ENCODE data around the gene SPHK2.

SPHK2 gene

GRCh38 chr19:48624067-48624594 lies 4.8 kb downstream of the SPHK2 start:
- Histone ChIP-seq H3K36me3 (ENCODE audit: low read depth) (peaks cover 4% of the 10 kb centered on the region; the same call in 1 of the 2 replicates), H3K27ac (ENCODE audit: poor library complexity, severe bottlenecking) (peak overlapping the region; percentile 27), H3K4me1 (ENCODE audit: insufficient read depth, poor library complexity, severe bottlenecking) (peaks cover 7% of the 10 kb centered on the region), H3K27me3 (ENCODE audit: insufficient read depth, poor library complexity, severe bottlenecking) (no peaks in the 10 kb centered on the region), H3K4me3 (ENCODE audit: severe bottlenecking) (peak overlapping the region; percentile 6), H3K9me3 (ENCODE audit: severe bottlenecking) (no peaks in the 10 kb centered on the region)
- no peak for TF ChIP-seq CTCF (IDR thresholded peaks at IDR 0.05; ENCODE audit: poor library complexity, severe bottlenecking)
- peak; percentile 83 for ATAC-seq (ENCODE audit: low read depth)
- peak; percentile 97 for DNase-seq (ENCODE audit: low spot score)

GRCh38 chr19:48624791-48625723 lies 5.8 kb downstream of the SPHK2 start:
- Histone ChIP-seq H3K27ac (ENCODE audit: poor library complexity, severe bottlenecking) (no peak overlapping the region), H3K27me3 (ENCODE audit: insufficient read depth, poor library complexity, severe bottlenecking) (no peaks in the 10 kb centered on the region), H3K4me3 (ENCODE audit: severe bottlenecking) (no peak overlapping the region), H3K9me3 (ENCODE audit: severe bottlenecking) (no peaks in the 10 kb centered on the region), H3K36me3 (ENCODE audit: low read depth) (peaks cover 4% of the 10 kb centered on the region; the same call in 1 of the 2 replicates), H3K4me1 (ENCODE audit: insufficient read depth, poor library complexity, severe bottlenecking) (peaks cover 7% of the 10 kb centered on the region)
- no peak for ATAC-seq (ENCODE audit: low read depth)
- DNase-seq (ENCODE audit: low spot score), result no peak
- TF ChIP-seq CTCF (IDR thresholded peaks at IDR 0.05; ENCODE audit: poor library complexity, severe bottlenecking), result no peak

DNA sequence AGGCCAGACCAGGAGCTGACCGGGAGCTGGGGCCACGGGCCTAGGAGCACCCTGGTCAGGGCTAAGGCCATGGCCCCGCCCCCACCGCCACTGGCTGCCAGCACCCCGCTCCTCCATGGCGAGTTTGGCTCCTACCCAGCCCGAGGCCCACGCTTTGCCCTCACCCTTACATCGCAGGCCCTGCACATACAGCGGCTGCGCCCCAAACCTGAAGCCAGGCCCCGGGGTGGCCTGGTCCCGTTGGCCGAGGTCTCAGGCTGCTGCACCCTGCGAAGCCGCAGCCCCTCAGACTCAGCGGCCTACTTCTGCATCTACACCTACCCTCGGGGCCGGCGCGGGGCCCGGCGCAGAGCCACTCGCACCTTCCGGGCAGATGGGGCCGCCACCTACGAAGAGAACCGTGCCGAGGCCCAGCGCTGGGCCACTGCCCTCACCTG lies 6.6 kb downstream of the SPHK2 start:
- H3K4me3 ChIP-seq (ENCODE audit: severe bottlenecking), result no peak overlapping the region
- TF ChIP-seq CTCF (IDR thresholded peaks at IDR 0.05; ENCODE audit: poor library complexity, severe bottlenecking), result no peak
- no peak overlapping the region for H3K27ac ChIP-seq (ENCODE audit: poor library complexity, severe bottlenecking)
- H3K9me3 ChIP-seq (ENCODE audit: severe bottlenecking), result no peaks in the 10 kb centered on the region
- peaks cover 7% of the 10 kb centered on the region for H3K4me1 ChIP-seq (ENCODE audit: insufficient read depth, poor library complexity, severe bottlenecking)
- DNase-seq (ENCODE audit: low spot score) (no peak), ATAC-seq (ENCODE audit: low read depth) (no peak)
- peaks cover 8% of the 10 kb centered on the region for H3K36me3 ChIP-seq (ENCODE audit: low read depth)
- no peaks in the 10 kb centered on the region for H3K27me3 ChIP-seq (ENCODE audit: insufficient read depth, poor library complexity, severe bottlenecking)

GRCh38 chr19:48627201-48627864 lies 8.0 kb downstream of the SPHK2 start:
- no peak for DNase-seq (ENCODE audit: low spot score)
- peaks cover 9% of the 10 kb centered on the region for H3K4me1 ChIP-seq (ENCODE audit: insufficient read depth, poor library complexity, severe bottlenecking)
- H3K4me3 ChIP-seq (ENCODE audit: severe bottlenecking), result no peak overlapping the region
- peaks cover 13% of the 10 kb centered on the region for H3K36me3 ChIP-seq (ENCODE audit: low read depth)
- ATAC-seq (ENCODE audit: low read depth), result peak; percentile 33; the same call in 2 of the 3 replicates
- no peaks in the 10 kb centered on the region for H3K27me3 ChIP-seq (ENCODE audit: insufficient read depth, poor library complexity, severe bottlenecking)
- H3K9me3 ChIP-seq (ENCODE audit: severe bottlenecking), result no peaks in the 10 kb centered on the region
- no peak for TF ChIP-seq CTCF (IDR thresholded peaks at IDR 0.05; ENCODE audit: poor library complexity, severe bottlenecking)
- peak overlapping the region; percentile 15 for H3K27ac ChIP-seq (ENCODE audit: poor library complexity, severe bottlenecking)
